Naive thymus-derived CD8-positive, alpha-beta T cell (primary cell): ENCODE data around the gene SLC12A5. TPM values are rescaled to one million over a fixed set of nuclear protein-coding genes. Genes with fewer than 3 reads are reported as not detected.

Experiments used
- ATAC-seq, 2 donors: fragments of 150-1000 bp; cut with Tn5 transposase in 1 of 2; sonication (Bioruptor Pico), chemical (Tn5 transposase) in 1 of 2; 1 replicate in 1 of 2; 2 replicates in 1 of 2; pipeline ENCODE4 v1.10.0; 2021; ENCODE audit warnings: mild to moderate bottlenecking in 2 of 2, moderate library complexity in 2 of 2
- POLR2A ChIA-PET: fragments of 350-600 bp; sonication (Branson Sonifier 250); formaldehyde crosslinking; loops from one replicate; lab custom pipeline; 2021; ENCODE audit warnings: antibody characterized with exemption; lab: Charles Lee
- DNase-seq, 10 donors: peaks; one replicate each; pipeline versions ENCODE4 v3.0.0 to v3.0.0-alpha.2; 2020 to 2022
- H3K27ac Mint-ChIP-seq, 10 donors: one replicate each; pipeline ENCODE4 v1.8.0; 2020 to 2022; ENCODE audit warnings: mild to moderate bottlenecking in 10 of 10, mixed read lengths in 10 of 10, moderate library complexity in 4 of 10, inconsistent platforms in 1 of 10
- H3K27me3 Mint-ChIP-seq, 5 donors: one replicate each; pipeline ENCODE4 v1.8.0; 2021 to 2022; ENCODE audit warnings: mixed read lengths in 5 of 5
- H3K36me3 Mint-ChIP-seq, 3 donors: one replicate each; pipeline ENCODE4 v1.8.0; 2020 to 2022; ENCODE audit warnings: mixed read lengths in 3 of 3, mild to moderate bottlenecking in 2 of 3, inconsistent platforms in 1 of 3
- H3K4me1 Mint-ChIP-seq, 4 donors: one replicate each; pipeline ENCODE4 v1.8.0; 2021 to 2022; ENCODE audit warnings: mixed read lengths in 4 of 4
- H3K4me3 Mint-ChIP-seq, 10 donors: one replicate each; pipeline ENCODE4 v1.8.0; 2020 to 2022; ENCODE audit warnings: mild to moderate bottlenecking in 10 of 10, mixed read lengths in 10 of 10, moderate library complexity in 6 of 10, inconsistent platforms in 1 of 10
- H3K9me3 Mint-ChIP-seq, 9 donors: one replicate each; pipeline ENCODE4 v1.8.0; 2020 to 2022; ENCODE audit warnings: mixed read lengths in 9 of 9, mild to moderate bottlenecking in 3 of 9, inconsistent platforms in 1 of 9, moderate library complexity in 1 of 9
- polyA plus RNA-seq, 3 donors: library from polyadenylated mRNA; unstranded; fragments of 300-500 nt; fragmentation: Illumina TruSeq; gene quantifications; one replicate each; pipeline ENCODE4 v1.2.3, GENCODE V29; 2021
- total RNA-seq, 8 experiments: library from RNA in 2 of 8; stranded (reverse) in 2 of 8; gene quantifications; one replicate each; pipeline ENCODE4 v1.2.3 and lab custom pipeline; 2021 to 2026

Gene SLC12A5
- total and polyA plus RNA-seq, 5 experiments from 2014 or later: 0.83 to 1.5 (median 1.0) TPM; not detected in 2

DNA sequence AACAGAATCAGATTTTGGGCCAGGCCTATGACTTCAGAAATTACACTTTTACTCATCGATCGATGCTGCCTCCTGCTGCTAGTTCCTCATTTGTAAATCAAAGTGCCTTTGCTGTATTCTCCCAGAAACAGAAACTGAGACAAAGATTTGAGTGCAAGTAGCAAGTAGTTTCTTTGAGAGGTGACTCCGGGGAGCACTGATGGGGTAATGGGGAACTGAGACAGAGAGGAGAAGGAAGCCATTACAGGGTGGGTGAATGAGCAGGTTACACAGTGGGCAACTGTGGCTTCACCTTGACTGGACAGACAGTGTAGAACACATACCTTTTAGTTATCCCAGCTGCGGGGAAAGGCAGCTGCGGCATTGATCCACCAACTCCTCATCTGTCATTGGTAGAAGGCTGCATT is 79.4 kb downstream of the SLC12A5 start:
- DNase-seq (no peak), ATAC-seq (peak in 1 of 2 donors; percentile 54)
- peaks cover 21 to 77% (median 47%) of the 10 kb centered on the region in 5 donors for H3K27me3 Mint-ChIP-seq
- peak overlapping the region in 1 of 10 donors; percentile 22 for H3K4me3 Mint-ChIP-seq
- peak overlapping the region in 2 of 10 donors; percentile 12 to 78 for H3K27ac Mint-ChIP-seq
- peaks cover 0 to 8% (median 5%) of the 10 kb centered on the region in 3 donors for H3K36me3 Mint-ChIP-seq
- POLR2A ChIA-PET: interaction anchor here (0.6 kb wide), 1 partner anchor 16 kb away, joined by 5 read pairs; no protein-coding TSS in a partner anchor
- H3K9me3 Mint-ChIP-seq: peaks cover 0 to 3% (median 0%) of the 10 kb centered on the region in 9 donors
- peaks cover 0 to 22% (median 0%) of the 10 kb centered on the region in 4 donors for H3K4me1 Mint-ChIP-seq

DNA sequence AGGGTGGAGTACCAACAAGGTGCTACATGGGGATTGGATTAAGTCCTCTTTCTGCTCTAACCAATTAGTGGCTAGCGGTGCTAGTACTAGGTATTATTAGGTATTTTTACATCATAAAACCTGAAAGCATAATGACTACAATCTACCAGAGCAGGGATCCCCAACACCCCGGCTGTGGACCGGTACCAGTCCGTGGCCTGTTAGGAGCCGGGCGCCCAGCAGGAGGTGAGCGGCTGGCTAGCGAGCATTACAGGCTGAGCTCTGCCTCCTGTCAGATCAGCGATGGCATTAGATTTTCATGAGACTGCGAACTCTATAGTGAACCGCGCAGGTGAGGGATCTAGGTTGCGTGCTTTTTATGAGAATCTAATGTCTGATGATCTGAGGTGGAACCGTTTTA is 80.0 kb downstream of the SLC12A5 start:
- Mint-ChIP-seq H3K27me3 (peaks cover 19 to 81% (median 52%) of the 10 kb centered on the region in 5 donors), H3K27ac (peak overlapping the region in 2 of 10 donors; percentile 15 to 78)

More for the DNA sequence above, 80.0 kb downstream of the SLC12A5 start:
- POLR2A ChIA-PET: no interaction called here
- DNase-seq (no peak), ATAC-seq (no peak)
- peaks cover 0 to 22% (median 0%) of the 10 kb centered on the region in 4 donors for H3K4me1 Mint-ChIP-seq
- no peak overlapping the region for H3K4me3 Mint-ChIP-seq
- H3K9me3 Mint-ChIP-seq: peaks cover 0 to 3% (median 0%) of the 10 kb centered on the region in 9 donors
- peaks cover 0 to 8% (median 5%) of the 10 kb centered on the region in 3 donors for H3K36me3 Mint-ChIP-seq

Other genes with a start within 250 kb of the SLC12A5 start
- gene WFDC3, start 237.3 kb upstream of the SLC12A5 start, total RNA-seq: not detected
- under 1 TPM in 1 of 3 donors, not detected in 2; 0.73 TPM for gene WFDC3, start 237.3 kb upstream of the SLC12A5 start, polyA plus RNA-seq
- gene DNTTIP1, start 237.3 kb upstream of the SLC12A5 start, total RNA-seq: 10 to 100 TPM; 18.5 to 26.3 TPM
- gene DNTTIP1, start 237.3 kb upstream of the SLC12A5 start, polyA plus RNA-seq: 10 to 100 TPM; 26.3 to 41.2 (median 29.5) TPM
- gene UBE2C, start 216.6 kb upstream of the SLC12A5 start, total RNA-seq: under 1 TPM in 1 of 2 experiments, not detected in 1; 0.44 TPM
- gene UBE2C, start 216.6 kb upstream of the SLC12A5 start, polyA plus RNA-seq: not detected
- under 1 TPM in 1 of 2 experiments, not detected in 1; 0.58 TPM for gene TNNC2, start 201.9 kb upstream of the SLC12A5 start, total RNA-seq
- gene TNNC2, start 201.9 kb upstream of the SLC12A5 start, polyA plus RNA-seq: under 1 TPM in 1 of 3 donors, not detected in 2; 0.53 TPM
- gene SNX21, start 195.4 kb upstream of the SLC12A5 start, total RNA-seq: 1 to 10 TPM; 1.3 to 1.8 TPM
- 1 to 10 TPM in 2 of 3 donors, under 1 TPM in 1; 0.30 to 2.2 (median 1.4) TPM for gene SNX21, start 195.4 kb upstream of the SLC12A5 start, polyA plus RNA-seq
- 10 to 100 TPM; 29.6 to 33.3 TPM for gene ACOT8, start 171.8 kb upstream of the SLC12A5 start, total RNA-seq
- gene ACOT8, start 171.8 kb upstream of the SLC12A5 start, polyA plus RNA-seq: 10 to 100 TPM; 37.5 to 46.2 (median 38.4) TPM
- gene ZSWIM3, start 171.6 kb upstream of the SLC12A5 start, total RNA-seq: 1 to 10 TPM; 4.3 to 4.4 TPM
- gene ZSWIM3, start 171.6 kb upstream of the SLC12A5 start, polyA plus RNA-seq: 1 to 10 TPM in 1 of 3 donors, under 1 TPM in 2; 0.35 to 2.1 (median 0.65) TPM
- gene ZSWIM1, start 148.0 kb upstream of the SLC12A5 start, total RNA-seq: 10 to 100 TPM; 16.5 to 17.6 TPM
- 1 to 10 TPM in 2 of 3 donors, under 1 TPM in 1; 0.96 to 9.8 (median 1.7) TPM for gene ZSWIM1, start 148.0 kb upstream of the SLC12A5 start, polyA plus RNA-seq
- gene SPATA25, start 141.6 kb upstream of the SLC12A5 start, total RNA-seq: 1 to 10 TPM; 4.1 to 4.8 TPM
- gene SPATA25, start 141.6 kb upstream of the SLC12A5 start, polyA plus RNA-seq: under 1 TPM in 2 of 3 donors, not detected in 1; 0.24 to 0.42 TPM
- 1 to 10 TPM; 5.0 to 5.9 TPM for gene NEURL2, start 138.0 kb upstream of the SLC12A5 start, total RNA-seq
- gene NEURL2, start 138.0 kb upstream of the SLC12A5 start, polyA plus RNA-seq: 1 to 10 TPM in 2 of 3 donors, under 1 TPM in 1; 0.53 to 2.2 (median 1.8) TPM
- gene CTSA, start 137.9 kb upstream of the SLC12A5 start, total RNA-seq: 10 to 100 TPM; 79.1 to 82.7 TPM
- 100 to 1,000 TPM in 1 of 3 donors, 10 to 100 TPM in 2; 79.5 to 128 (median 90.5) TPM for gene CTSA, start 137.9 kb upstream of the SLC12A5 start, polyA plus RNA-seq
- gene PLTP, start 117.1 kb upstream of the SLC12A5 start, total RNA-seq: under 1 TPM in 1 of 2 experiments, not detected in 1; 0.27 TPM
- gene PLTP, start 117.1 kb upstream of the SLC12A5 start, polyA plus RNA-seq: 1 to 10 TPM in 1 of 3 donors, under 1 TPM in 2; 0.18 to 2.2 (median 0.68) TPM
- 10 to 100 TPM; 77.7 to 83.3 TPM for gene PCIF1, start 94.5 kb upstream of the SLC12A5 start, total RNA-seq
- gene PCIF1, start 94.5 kb upstream of the SLC12A5 start, polyA plus RNA-seq: 10 to 100 TPM; 60.8 to 94.2 (median 78.7) TPM
- 10 to 100 TPM; 53.1 to 56.2 TPM for gene ZNF335, start 57.0 kb upstream of the SLC12A5 start, total RNA-seq
- gene ZNF335, start 57.0 kb upstream of the SLC12A5 start, polyA plus RNA-seq: 10 to 100 TPM in 1 of 3 donors, 1 to 10 TPM in 2; 6.4 to 13.2 (median 7.8) TPM
- 1 to 10 TPM in 1 of 2 experiments, under 1 TPM in 1; 0.75 to 1.3 TPM for gene MMP9, start 20.3 kb upstream of the SLC12A5 start, total RNA-seq
- not detected for gene MMP9, start 20.3 kb upstream of the SLC12A5 start, polyA plus RNA-seq
- 10 to 100 TPM; 42.2 to 43.9 TPM for gene NCOA5, start 60.7 kb downstream of the SLC12A5 start, total RNA-seq
- gene NCOA5, start 60.7 kb downstream of the SLC12A5 start, polyA plus RNA-seq: 10 to 100 TPM; 13.0 to 36.0 (median 18.4) TPM
- 10 to 100 TPM; 10.1 to 11.8 TPM for gene CD40, start 89.1 kb downstream of the SLC12A5 start, total RNA-seq
- 1 to 10 TPM; 2.0 to 4.3 (median 3.1) TPM for gene CD40, start 89.1 kb downstream of the SLC12A5 start, polyA plus RNA-seq